Muscle layer of duodenum (tissue), 2 donors: ENCODE results near the gene DAP.

ENCODE experiments used
- H3K27ac ChIP-seq: one replicate; pipeline ENCODE4 v1.7.0; 2013; ENCODE audit warnings: mild to moderate bottlenecking, low read length
- H3K27me3 ChIP-seq: one replicate; pipeline ENCODE4 v1.7.0; 2013; ENCODE audit warnings: low read depth, mild to moderate bottlenecking, control low read depth, low read length
- H3K36me3 ChIP-seq, 2 donors: one replicate each; pipeline ENCODE4 v1.7.0; 2013; ENCODE audit warnings: low read length in 2 of 2, control low read depth in 1 of 2, mild to moderate bottlenecking in 1 of 2; ENCODE audit not compliant: insufficient read depth in 2 of 2, control insufficient read depth in 1 of 2
- H3K4me1 ChIP-seq, 2 donors: one replicate each; pipeline ENCODE4 v1.7.0; 2013; ENCODE audit warnings: low read length in 2 of 2, mild to moderate bottlenecking in 2 of 2, control low read depth in 1 of 2, moderate library complexity in 1 of 2; ENCODE audit not compliant: insufficient read depth in 2 of 2, control insufficient read depth in 1 of 2
- H3K4me3 ChIP-seq, 2 donors: one replicate each; pipeline ENCODE4 v1.7.0; 2013; ENCODE audit warnings: low read length in 2 of 2, low read depth in 1 of 2, mild to moderate bottlenecking in 1 of 2
- H3K9me3 ChIP-seq, 2 donors: one replicate each; pipeline ENCODE4 v1.7.0; 2013; ENCODE audit warnings: low read length in 2 of 2, control low read depth in 1 of 2, mild to moderate bottlenecking in 1 of 2; ENCODE audit not compliant: control insufficient read depth in 1 of 2
- donor health status: healthy.

Gene DAP

DNA sequence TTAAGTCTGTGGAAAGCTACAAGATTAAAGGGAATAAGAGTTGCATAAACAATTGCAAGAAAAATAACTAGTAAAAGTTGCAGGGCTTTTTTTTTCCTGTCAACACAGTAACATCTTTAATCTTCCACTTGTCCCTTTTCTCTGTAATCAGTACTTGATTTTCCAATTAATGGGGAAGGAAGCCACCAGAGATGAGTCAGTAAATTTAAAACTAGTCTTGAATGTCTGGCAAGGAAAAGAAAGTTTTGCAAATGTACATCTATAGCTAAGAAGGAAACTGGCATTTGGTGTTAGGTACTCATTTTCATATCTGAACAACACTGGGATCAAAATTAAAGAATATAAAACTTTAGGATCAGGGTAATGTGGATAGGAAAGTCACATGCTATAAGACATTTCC, 17.1 kb downstream of the DAP start:
- H3K4me1 ChIP-seq = peaks cover 5 to 9% of the 10 kb centered on the region in 2 donors
- H3K36me3 ChIP-seq = peaks cover 30 to 52% of the 10 kb centered on the region in 2 donors
- no peaks in the 10 kb centered on the region for H3K27me3 ChIP-seq
- no peak overlapping the region for H3K4me3 ChIP-seq
- no peaks in the 10 kb centered on the region for H3K9me3 ChIP-seq
- H3K27ac ChIP-seq = no peak overlapping the region

DNA sequence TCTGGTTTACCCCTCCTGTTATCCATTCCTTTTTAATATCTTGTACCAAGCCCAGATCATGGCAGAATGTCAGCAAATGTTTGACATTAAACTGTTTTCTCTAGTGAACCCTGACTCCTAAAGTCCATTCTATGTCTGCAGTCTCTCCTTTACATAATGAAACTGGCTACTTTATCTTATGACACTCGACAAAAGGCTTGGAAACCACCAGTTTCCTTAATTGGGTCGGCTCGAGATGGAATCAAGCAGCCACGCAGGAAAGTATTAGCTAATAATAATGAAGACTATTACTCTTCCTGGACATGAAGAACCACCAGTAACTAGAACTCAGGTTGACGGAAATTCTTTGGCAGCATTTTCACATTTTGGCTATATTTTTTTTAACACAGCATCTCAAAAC, 17.5 kb downstream of the DAP start:
- peaks cover 28 to 52% of the 10 kb centered on the region in 2 donors for H3K36me3 ChIP-seq

DNA sequence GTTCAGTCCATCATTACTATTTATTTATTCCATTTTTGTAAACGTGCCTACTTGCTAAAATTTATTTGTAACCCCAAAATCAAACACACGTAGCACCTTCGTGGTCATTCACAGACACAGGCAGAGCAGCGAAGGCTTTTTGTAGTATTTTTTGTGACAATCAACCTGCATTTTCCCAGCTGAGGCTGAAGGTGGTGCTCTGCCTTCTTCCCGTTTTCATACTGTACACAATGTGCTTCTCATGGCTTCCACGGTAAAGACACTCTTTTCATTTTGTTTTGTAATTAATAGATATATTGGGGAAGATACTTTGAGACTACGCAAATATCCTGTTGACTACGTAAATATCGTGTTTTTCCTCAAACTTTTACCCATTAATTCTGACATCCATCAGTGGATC, 19.4 kb downstream of the DAP start:
- peaks cover 17 to 35% of the 10 kb centered on the region in 2 donors for H3K36me3 ChIP-seq
- H3K27ac ChIP-seq = no peak overlapping the region
- peaks cover 5 to 9% of the 10 kb centered on the region in 2 donors for H3K4me1 ChIP-seq
- no peaks in the 10 kb centered on the region for H3K27me3 ChIP-seq
- no peaks in the 10 kb centered on the region for H3K9me3 ChIP-seq
- H3K4me3 ChIP-seq = no peak overlapping the region

More for the DNA sequence above, 17.5 kb downstream of the DAP start:
- no peak overlapping the region for H3K4me3 ChIP-seq
- H3K27me3 ChIP-seq = no peaks in the 10 kb centered on the region
- peaks cover 5 to 9% of the 10 kb centered on the region in 2 donors for H3K4me1 ChIP-seq
- no peaks in the 10 kb centered on the region for H3K9me3 ChIP-seq
- no peak overlapping the region for H3K27ac ChIP-seq

DNA sequence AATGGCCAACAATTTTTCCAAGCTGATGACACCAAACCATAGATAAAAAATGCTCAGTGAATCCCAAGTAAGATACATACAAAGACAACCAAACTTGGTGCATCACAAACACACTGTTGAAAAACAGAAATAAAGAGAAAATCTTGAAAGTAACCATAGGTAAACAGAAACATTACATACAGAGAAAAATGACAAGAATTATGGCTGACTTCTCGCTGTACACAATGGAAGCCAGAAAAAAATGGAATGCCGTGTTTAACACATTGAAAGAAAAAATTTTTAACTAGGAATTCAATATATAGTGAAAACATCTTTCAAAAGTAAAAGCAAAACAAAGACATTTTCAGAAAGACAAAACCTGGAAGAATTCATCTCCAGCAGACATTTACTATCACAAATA, 20.6 kb downstream of the DAP start:
- H3K9me3 ChIP-seq = no peaks in the 10 kb centered on the region
- H3K4me3 ChIP-seq = no peak overlapping the region
- no peak overlapping the region for H3K27ac ChIP-seq
- H3K4me1 ChIP-seq = peaks cover 5 to 9% of the 10 kb centered on the region in 2 donors
- no peaks in the 10 kb centered on the region for H3K27me3 ChIP-seq
- peaks cover 17 to 29% of the 10 kb centered on the region in 2 donors for H3K36me3 ChIP-seq

DNA sequence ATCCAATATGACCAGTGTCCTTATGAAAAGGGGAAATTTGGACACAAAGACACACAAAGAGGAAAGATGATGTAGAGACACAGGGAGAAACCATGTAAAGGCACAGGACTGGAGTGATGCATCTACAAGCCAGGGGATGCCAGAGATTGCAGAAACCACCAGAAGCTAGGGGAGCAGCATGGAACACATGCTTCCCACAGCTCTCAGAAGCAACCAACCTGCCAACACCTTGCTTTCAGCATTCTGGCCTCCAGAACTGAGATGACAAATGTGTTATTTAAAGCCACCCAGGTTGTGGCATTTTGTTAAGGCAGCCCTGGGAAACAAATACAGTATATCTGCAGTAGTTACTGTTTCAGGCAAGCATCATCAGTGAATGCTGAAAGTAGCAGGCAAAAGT, 23.2 kb downstream of the DAP start:
- no peaks in the 10 kb centered on the region for H3K9me3 ChIP-seq
- H3K27ac ChIP-seq = no peak overlapping the region
- no peak overlapping the region for H3K4me3 ChIP-seq
- peaks cover 6 to 17% of the 10 kb centered on the region in 2 donors for H3K36me3 ChIP-seq
- H3K27me3 ChIP-seq = no peaks in the 10 kb centered on the region
- H3K4me1 ChIP-seq = no peaks in the 10 kb centered on the region

DNA sequence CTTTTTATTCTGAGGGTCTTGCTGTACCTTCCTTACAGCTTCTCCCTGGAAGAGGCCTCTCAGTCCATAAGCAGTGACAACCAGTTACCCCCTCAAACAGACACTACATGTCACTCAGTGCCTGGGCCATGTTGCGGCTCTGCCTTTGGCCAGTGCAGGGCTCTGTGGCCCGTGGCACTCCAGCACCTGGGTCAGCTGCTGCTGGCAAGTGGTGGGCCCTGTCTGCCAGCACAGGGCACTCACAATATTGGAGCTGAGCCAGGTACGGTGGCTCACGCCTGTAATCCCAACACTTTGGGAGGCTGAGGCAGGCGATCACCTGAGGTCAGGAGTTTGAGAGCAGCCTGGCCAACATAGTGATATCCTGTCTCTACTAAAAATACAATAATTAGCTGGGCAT, 24.2 kb downstream of the DAP start:
- no peaks in the 10 kb centered on the region for H3K4me1 ChIP-seq
- peaks cover 5 to 17% of the 10 kb centered on the region in 2 donors for H3K36me3 ChIP-seq
- no peaks in the 10 kb centered on the region for H3K9me3 ChIP-seq
- no peak overlapping the region for H3K4me3 ChIP-seq
- no peak overlapping the region for H3K27ac ChIP-seq
- H3K27me3 ChIP-seq = no peaks in the 10 kb centered on the region

DNA sequence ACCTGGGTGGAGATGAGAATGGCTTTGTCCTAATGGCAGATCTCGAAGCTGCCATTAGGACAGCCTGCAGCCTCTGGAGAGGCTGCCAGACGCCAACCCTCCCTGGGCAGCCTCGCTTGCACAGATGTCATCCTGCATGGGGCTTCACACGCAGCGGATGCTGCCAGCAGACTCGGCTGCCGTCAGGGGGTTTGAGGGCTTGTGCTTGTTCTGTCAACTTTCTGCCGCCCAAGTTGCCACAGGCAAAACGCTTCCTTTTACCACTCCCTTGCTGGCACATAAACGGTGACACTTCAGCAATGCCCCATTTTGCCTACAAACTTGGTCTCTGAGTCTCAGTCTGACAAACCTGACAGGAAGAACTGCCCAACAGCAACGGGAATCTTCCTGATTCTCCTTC, 24.7 kb downstream of the DAP start:
- peaks cover under 1 to 17% of the 10 kb centered on the region in 2 donors for H3K36me3 ChIP-seq
- no peaks in the 10 kb centered on the region for H3K4me1 ChIP-seq
- H3K27me3 ChIP-seq = no peaks in the 10 kb centered on the region
- no peak overlapping the region for H3K4me3 ChIP-seq
- no peak overlapping the region for H3K27ac ChIP-seq
- no peaks in the 10 kb centered on the region for H3K9me3 ChIP-seq

DNA sequence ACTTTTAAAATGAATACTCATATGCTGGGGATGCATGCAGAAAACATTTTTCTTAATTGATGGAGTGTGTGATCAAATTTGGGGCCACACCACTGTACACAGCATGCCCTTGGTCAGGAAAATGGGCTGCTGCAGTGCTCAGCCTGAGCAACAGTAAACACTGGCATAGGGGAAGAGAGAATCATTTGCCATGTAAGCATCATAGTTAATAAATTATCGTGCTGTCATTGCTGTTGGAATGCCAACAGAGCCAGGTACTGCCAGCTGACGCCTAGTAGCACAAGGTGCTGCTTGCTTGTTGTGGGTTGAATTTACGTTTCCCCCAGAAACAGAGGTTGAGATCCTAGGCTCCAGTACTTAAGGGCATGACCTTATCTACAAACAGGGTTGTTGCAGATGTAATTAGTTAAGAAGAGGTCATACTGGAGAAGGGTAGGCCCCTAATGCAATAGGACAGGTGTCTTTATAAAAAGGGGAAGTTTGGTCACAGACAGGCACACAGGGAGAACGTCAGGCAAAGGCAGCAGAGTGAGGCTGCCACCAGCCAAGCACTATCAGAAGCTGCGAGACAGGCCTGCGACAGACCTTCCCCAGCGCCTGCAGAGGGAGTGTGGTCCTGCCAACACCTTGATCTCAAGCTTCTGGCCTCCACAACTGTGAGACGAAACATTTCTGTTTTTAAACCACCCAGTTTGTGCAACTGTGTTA, 25.3 kb downstream of the DAP start:
- Histone ChIP-seq H3K36me3 (peaks cover 0 to 12% of the 10 kb centered on the region in 2 donors), H3K9me3 (no peaks in the 10 kb centered on the region), H3K27ac (no peak overlapping the region), H3K4me1 (no peaks in the 10 kb centered on the region), H3K27me3 (no peaks in the 10 kb centered on the region), H3K4me3 (no peak overlapping the region)

DNA sequence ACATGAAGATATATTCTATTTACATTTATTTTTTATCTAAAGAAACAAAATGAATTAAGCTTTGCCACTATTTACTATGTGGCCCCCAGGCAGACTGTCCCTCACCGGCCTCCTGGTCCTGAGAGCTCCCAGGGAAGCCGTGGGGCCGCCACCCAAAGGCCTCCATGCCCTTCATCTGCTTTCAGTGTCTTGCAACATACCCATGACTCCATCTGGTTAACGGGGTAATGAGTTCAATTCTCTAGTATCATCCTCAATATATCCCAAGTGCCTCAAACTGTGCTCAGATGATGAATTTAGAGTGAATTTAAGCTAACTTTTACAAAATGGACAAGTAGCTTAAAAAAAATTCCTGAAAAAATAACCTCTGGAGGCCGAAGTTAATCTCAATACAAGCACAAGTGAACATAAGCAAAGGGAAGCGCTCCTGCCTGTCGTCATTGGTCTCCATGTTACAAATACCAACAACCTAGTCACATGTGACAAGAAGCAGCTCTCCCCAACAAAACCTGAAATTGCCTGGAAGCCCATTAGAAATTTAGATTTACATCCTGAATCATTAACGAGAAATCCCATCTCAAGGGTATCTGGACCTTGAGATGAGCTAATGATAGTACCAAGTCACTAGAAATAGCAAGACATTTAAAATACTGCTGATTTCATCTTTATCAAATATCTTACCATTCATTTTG, 26.1 kb downstream of the DAP start:
- Histone ChIP-seq H3K27me3 (no peaks in the 10 kb centered on the region), H3K4me1 (no peaks in the 10 kb centered on the region), H3K4me3 (no peak overlapping the region), H3K27ac (no peak overlapping the region), H3K9me3 (no peaks in the 10 kb centered on the region), H3K36me3 (peaks cover 0 to 5% of the 10 kb centered on the region in 2 donors)

DNA sequence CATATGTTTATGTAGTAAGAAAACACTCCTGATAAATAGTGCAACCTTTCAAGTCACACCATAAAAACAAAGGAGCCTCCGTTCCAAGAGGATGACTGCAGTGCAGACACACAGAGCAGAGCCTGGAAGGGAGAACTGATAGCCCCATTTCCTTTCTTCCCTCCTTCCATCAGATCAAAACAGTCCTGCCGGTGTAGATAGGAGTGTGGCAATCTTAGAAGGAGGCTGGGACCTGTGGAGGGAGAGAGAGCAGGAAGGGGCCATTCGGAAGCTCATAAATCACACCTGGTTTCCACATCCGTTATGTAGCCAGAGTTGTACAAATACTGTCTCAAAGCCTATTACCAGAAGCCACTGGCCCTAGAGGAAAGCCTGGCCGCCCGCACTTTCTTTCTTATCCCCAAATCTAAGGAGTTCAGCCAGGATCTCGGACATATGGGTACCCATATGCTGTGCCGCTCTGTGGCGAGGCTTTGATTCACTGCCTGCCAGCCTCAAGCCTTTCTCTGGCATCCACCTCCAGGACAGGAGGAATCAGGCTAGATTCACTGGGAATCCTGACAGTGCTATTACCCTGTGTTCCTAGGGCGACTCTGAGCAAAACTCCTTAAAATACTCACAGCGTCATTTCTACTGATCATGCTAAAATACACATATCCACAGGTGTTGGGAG, 26.9 kb downstream of the DAP start:
- Histone ChIP-seq H3K4me3 (no peak overlapping the region), H3K27me3 (no peaks in the 10 kb centered on the region), H3K36me3 (peaks cover 0 to 3% of the 10 kb centered on the region in 2 donors), H3K9me3 (no peaks in the 10 kb centered on the region), H3K4me1 (no peaks in the 10 kb centered on the region), H3K27ac (no peak overlapping the region)

DNA sequence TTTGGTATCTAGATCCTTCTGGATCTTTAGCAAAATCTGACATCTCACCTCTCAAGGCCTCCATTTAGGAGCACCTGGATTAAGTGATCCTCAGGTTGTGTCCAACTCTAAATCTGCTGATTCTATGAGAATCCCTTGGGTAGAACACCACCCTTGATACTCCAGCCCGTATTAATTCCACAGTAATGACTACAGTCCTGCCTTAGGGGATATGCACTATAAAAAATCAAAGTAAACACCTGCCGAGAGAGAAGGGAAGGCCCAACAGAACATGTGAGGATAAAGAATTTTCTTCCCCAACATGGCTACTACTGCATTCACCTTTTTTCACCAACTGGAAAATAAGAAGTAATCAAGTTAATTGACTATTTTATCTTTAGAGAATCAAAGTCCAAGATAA, 27.6 kb downstream of the DAP start:
- Histone ChIP-seq H3K4me3 (no peak overlapping the region), H3K27me3 (no peaks in the 10 kb centered on the region), H3K36me3 (peaks cover 0 to 3% of the 10 kb centered on the region in 2 donors), H3K4me1 (no peaks in the 10 kb centered on the region), H3K9me3 (no peaks in the 10 kb centered on the region), H3K27ac (no peak overlapping the region)
